HepG2 (cell line): ENCODE data around the gene CTNNA2. TPM values are rescaled to one million over a fixed set of nuclear protein-coding genes. Genes with fewer than 3 reads are reported as not detected.

Source experiments
- ATAC-seq: fragments of 200-7000 bp; cut with Tn5 transposase; 3 replicates; pipeline ENCODE4 v1.9.1; 2020; ENCODE audit warnings: mild to moderate bottlenecking, moderate library complexity
- BruUV-seq: library from RNA; stranded (reverse); fragments of 400-500 nt; replicated peaks from 2 replicates; lab custom pipeline; 2021; lab: Mats Ljungman, UMichigan
- CTCF ChIA-PET: fragments of 300-600 bp; formaldehyde crosslinking; extraction: SDS; loops from one replicate; lab custom pipeline; 2021; ENCODE audit warnings: low total read pairs, inconsistent platforms, low intra/inter-chr PET ratio; lab: Yijun Ruan, JAX
- POLR2A ChIA-PET: fragments of 350-600 bp; sonication (Branson Sonifier 250); formaldehyde crosslinking; loops from one replicate; lab custom pipeline; 2020; ENCODE audit warnings: antibody characterized with exemption, inconsistent platforms; lab: Yijun Ruan, JAX
- DNase-seq: peaks from one replicate; pipeline ENCODE4 v3.0.0-alpha.2; 2015; ENCODE audit warnings: low spot score
- FAIRE-seq: peaks from 3 replicates; lab custom pipeline; 2011; peaks lifted over from hg19 to GRCh38; lab: Jason Lieb, UNC
- H2AFZ ChIP-seq: one replicate; pipeline ENCODE4 v1.6.1; 2011; ENCODE audit warnings: low read length, inconsistent platforms
- H3K27ac ChIP-seq: fragments of 300-600 bp; 3 replicates; pipeline ENCODE4 v1.8.0; 2011; ENCODE audit warnings: mixed run types, mild to moderate bottlenecking, mixed read lengths, low read length, inconsistent platforms; ENCODE audit not compliant: insufficient read depth; ENCODE audit errors: extremely low read length
- H3K27me3 ChIP-seq, 2 experiments: fragments of 200-600 bp in 1 of 2; 2 replicates in 1 of 2; 3 replicates in 1 of 2; pipeline versions ENCODE4 v1.6.0 to v1.8.0; 2011; ENCODE audit warnings: low read length in 2 of 2, mild to moderate bottlenecking in 2 of 2, moderate library complexity in 2 of 2, inconsistent platforms in 1 of 2; ENCODE audit not compliant: insufficient read depth in 2 of 2, control insufficient read depth in 1 of 2
- H3K36me3 ChIP-seq, 2 experiments: fragments of 200-600 bp in 1 of 2; replicated peaks in 1 of 2; 2 replicates in 1 of 2; 3 replicates in 1 of 2; pipeline versions ENCODE4 v1.5.1 to v1.8.0; 2011; ENCODE audit warnings: low read length in 2 of 2, inconsistent platforms in 1 of 2; ENCODE audit not compliant: insufficient read depth in 2 of 2, control insufficient read depth in 1 of 2
- H3K4me1 ChIP-seq: 2 replicates; pipeline ENCODE4 v1.5.1; 2012; ENCODE audit warnings: low read length, inconsistent platforms; ENCODE audit not compliant: insufficient read depth
- H3K4me2 ChIP-seq: 2 replicates; pipeline ENCODE4 v1.6.0; 2011; ENCODE audit warnings: low read depth, low read length, inconsistent platforms
- H3K4me3 ChIP-seq, 3 experiments: fragments of 200-600 bp in 1 of 3; sonication (generic), shearing (Covaris generic) in 1 of 3; replicated peaks in 1 of 3; 2 replicates each; pipeline ENCODE4 v1.5.1; 2011 to 2016; ENCODE audit warnings: low read length in 3 of 3, inconsistent platforms in 2 of 3, low read depth in 2 of 3, mild to moderate bottlenecking in 2 of 3, control low read depth in 1 of 3, mixed read lengths in 1 of 3; ENCODE audit not compliant: insufficient read depth in 1 of 3
- H3K79me2 ChIP-seq: one replicate; pipeline ENCODE4 v1.6.1; 2011; ENCODE audit warnings: low read length, inconsistent platforms; ENCODE audit not compliant: insufficient read depth
- H3K9ac ChIP-seq: 2 replicates; pipeline ENCODE4 v1.6.0; 2011; ENCODE audit warnings: mild to moderate bottlenecking, low read depth, low read length, inconsistent platforms; ENCODE audit not compliant: insufficient read depth
- H3K9me3 ChIP-seq: 2 replicates; pipeline ENCODE4 v1.5.1; 2012; ENCODE audit warnings: mild to moderate bottlenecking, low read length
- H4K20me1 ChIP-seq: 2 replicates; pipeline ENCODE4 v1.6.0; 2011; ENCODE audit warnings: inconsistent platforms, mild to moderate bottlenecking, low read length, moderate library complexity; ENCODE audit not compliant: insufficient read depth
- CBX5 ChIP-seq: sonication (generic); formaldehyde crosslinking; IDR thresholded peaks from 2 replicates; pipeline ENCODE4 v1.4.0; 2020; ENCODE audit warnings: missing genetic modification reagents, borderline replicate concordance
- E2F2 ChIP-seq: sonication (generic); formaldehyde crosslinking; IDR thresholded peaks from 2 replicates; pipeline ENCODE4 v1.4.0; 2020; ENCODE audit warnings: missing genetic modification reagents, borderline replicate concordance
- HNF4A ChIP-seq: sonication (generic); formaldehyde crosslinking; IDR thresholded peaks from 2 replicates; pipeline ENCODE4 v1.4.0; 2020; ENCODE audit warnings: missing genetic modification reagents
- MLLT10 ChIP-seq: sonication (generic); formaldehyde crosslinking; IDR thresholded peaks from 2 replicates; pipeline ENCODE4 v1.4.0; 2020; ENCODE audit warnings: missing genetic modification reagents
- NFE2 ChIP-seq: sonication (generic); formaldehyde crosslinking; IDR thresholded peaks from 2 replicates; pipeline ENCODE4 v1.4.0; 2020; ENCODE audit warnings: missing genetic modification reagents
- SP140L ChIP-seq: sonication (generic); formaldehyde crosslinking; IDR thresholded peaks from 2 replicates; pipeline ENCODE4 v1.4.0; 2020; ENCODE audit warnings: missing genetic modification reagents, borderline replicate concordance
- ZNF180 ChIP-seq: sonication (generic); formaldehyde crosslinking; IDR thresholded peaks from 2 replicates; pipeline ENCODE4 v1.4.0; 2020; ENCODE audit warnings: low read depth, missing genetic modification reagents, borderline replicate concordance
- ZNF75D ChIP-seq: sonication (generic); formaldehyde crosslinking; IDR thresholded peaks from 2 replicates; pipeline ENCODE4 v1.8.1; 2023; ENCODE audit warnings: missing genetic modification reagents, mild to moderate bottlenecking, borderline replicate concordance
- ZNF788 ChIP-seq: sonication (generic); formaldehyde crosslinking; IDR thresholded peaks from 2 replicates; pipeline ENCODE4 v1.5.0; 2020; ENCODE audit warnings: mild to moderate bottlenecking, missing genetic modification reagents, borderline replicate concordance
- WGBS: methylation state at CpG from one replicate; pipeline ENCODE4 v1.1.6; 2017; ENCODE audit warnings: low lambda C conversion rate; 5-methylcytosine and 5-hydroxymethylcytosine counted together
- in situ Hi-C: cut with HindIII; loops from 2 replicates; pipeline ENCODE4 v1.10.0; 2017; ENCODE audit warnings: low pct_unique_long_range_greater_than_20kb; ENCODE audit not compliant: extremely low pct_ligation_motif_present
- intact Hi-C: fragments of 100-400 bp; cut with micrococcal nuclease; formaldehyde crosslinking; loops from one replicate; pipeline ENCODE4 v1.10.0; 2022; ENCODE audit not compliant: unreplicated experiment
- polyA plus RNA-seq, 8 experiments: library from polyadenylated mRNA; depleted of rRNA in 3 of 8; stranded (reverse) in 7 of 8; unstranded in 1 of 8; fragments of >200 nt; fragmentation: Illumina TruSeq in 4 of 8; extraction: Trizol in 4 of 8; gene quantifications; 2 replicates each; pipeline versions ENCODE4 v1.2.1 to v1.2.3, GENCODE V29; 2011 to 2016; ENCODE audit warnings: low read depth in 4 of 8, missing spikeins in 1 of 8, mixed read lengths in 1 of 8; ENCODE audit not compliant: insufficient read depth in 1 of 8
- total RNA-seq, 5 experiments: library from RNA; depleted of rRNA; stranded (reverse); fragments of >200 nt; fragmentation: Illumina TruSeq; extraction: Trizol; gene quantifications; 2 replicates each; pipeline ENCODE4 v1.2.3, GENCODE V29; 2016; ENCODE audit warnings: low read depth in 1 of 5
- TF ChIP-seq, protein P1 (sequence below): sonication (generic); formaldehyde crosslinking; IDR thresholded peaks from 2 replicates; pipeline ENCODE4 v1.4.0; 2020; ENCODE audit warnings: missing genetic modification reagents, borderline replicate concordance

The CTNNA2 gene
- total and polyA plus RNA-seq, 2 of the 13 experiments (the other 11 are each of a cell fraction or from before 2014, with no cell fraction given): not detected

- H2AFZ ChIP-seq: no peak overlapping the region
- H3K4me1 ChIP-seq: no peaks in the 10 kb centered on the region
- CTCF ChIA-PET: no interaction called here
- no peak for ATAC-seq
- no peak overlapping the region for H3K27ac ChIP-seq
- no peaks in the 10 kb centered on the region for H3K27me3 ChIP-seq
- WGBS: 12% methylated on average over 2 of the region's 2 CpGs
- H3K9ac ChIP-seq: no peak overlapping the region
- DNase-seq: no peak
- H3K79me2 ChIP-seq: no peaks in the 10 kb centered on the region
- peaks cover 32% of the 10 kb centered on the region for H3K9me3 ChIP-seq
- intact Hi-C loops: no loop called here
- no peak for FAIRE-seq
- no peaks in the 10 kb centered on the region for H3K36me3 ChIP-seq
- no peaks in the 10 kb centered on the region for H4K20me1 ChIP-seq
- no peak overlapping the region for H3K4me2 ChIP-seq
- TF ChIP-seq ZNF75D (CRISPR knock-in tag) (no peak), HNF4A (CRISPR knock-in tag) (no peak), SP140L (CRISPR knock-in tag) (no peak), CBX5 (CRISPR knock-in tag) (no peak), E2F2 (CRISPR knock-in tag) (no peak), MLLT10 (CRISPR knock-in tag) (no peak), ZNF788 (CRISPR knock-in tag) (no peak), NFE2 (CRISPR knock-in tag) (no peak), ZNF180 (CRISPR knock-in tag) (no peak)
- TF ChIP-seq, protein P1, sequence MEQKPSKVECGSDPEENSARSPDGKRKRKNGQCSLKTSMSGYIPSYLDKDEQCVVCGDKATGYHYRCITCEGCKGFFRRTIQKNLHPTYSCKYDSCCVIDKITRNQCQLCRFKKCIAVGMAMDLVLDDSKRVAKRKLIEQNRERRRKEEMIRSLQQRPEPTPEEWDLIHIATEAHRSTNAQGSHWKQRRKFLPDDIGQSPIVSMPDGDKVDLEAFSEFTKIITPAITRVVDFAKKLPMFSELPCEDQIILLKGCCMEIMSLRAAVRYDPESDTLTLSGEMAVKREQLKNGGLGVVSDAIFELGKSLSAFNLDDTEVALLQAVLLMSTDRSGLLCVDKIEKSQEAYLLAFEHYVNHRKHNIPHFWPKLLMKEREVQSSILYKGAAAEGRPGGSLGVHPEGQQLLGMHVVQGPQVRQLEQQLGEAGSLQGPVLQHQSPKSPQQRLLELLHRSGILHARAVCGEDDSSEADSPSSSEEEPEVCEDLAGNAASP: no peak
- in situ Hi-C loops: no loop called here
- BruUV-seq: no TSS peak
- no peak overlapping the region for H3K4me3 ChIP-seq
- POLR2A ChIA-PET: no interaction called here
Measured at GRCh38 chr2:80205498-80205897, 692.6 kb downstream of the CTNNA2 start.
